ENCODE results near the gene BARHL1. TPM values are rescaled to one million over a fixed set of nuclear protein-coding genes. Genes with fewer than 3 reads are reported as not detected.

BARHL1 gene
- total and polyA plus RNA-seq, 8 donors: not detected

- H3K4me3 ChIP-seq: no peak overlapping the region
- H3K27me3 ChIP-seq: no peaks in the 10 kb centered on the region
- H3K9me3 ChIP-seq: no peaks in the 10 kb centered on the region
- intact Hi-C loops (cut with DNase I; ENCODE audit: low total_unique reads): no loop called here
- WGBS, 5 donors: 85 to 96% (median 94%) methylated on average over 3 of the region's 3 CpGs
- no peak for TF ChIP-seq EP300 (IDR thresholded peaks at IDR 0.05)
- no peak for TF ChIP-seq POLR2AphosphoS5 (IDR thresholded peaks at IDR 0.05)
- TF ChIP-seq, protein P1, sequence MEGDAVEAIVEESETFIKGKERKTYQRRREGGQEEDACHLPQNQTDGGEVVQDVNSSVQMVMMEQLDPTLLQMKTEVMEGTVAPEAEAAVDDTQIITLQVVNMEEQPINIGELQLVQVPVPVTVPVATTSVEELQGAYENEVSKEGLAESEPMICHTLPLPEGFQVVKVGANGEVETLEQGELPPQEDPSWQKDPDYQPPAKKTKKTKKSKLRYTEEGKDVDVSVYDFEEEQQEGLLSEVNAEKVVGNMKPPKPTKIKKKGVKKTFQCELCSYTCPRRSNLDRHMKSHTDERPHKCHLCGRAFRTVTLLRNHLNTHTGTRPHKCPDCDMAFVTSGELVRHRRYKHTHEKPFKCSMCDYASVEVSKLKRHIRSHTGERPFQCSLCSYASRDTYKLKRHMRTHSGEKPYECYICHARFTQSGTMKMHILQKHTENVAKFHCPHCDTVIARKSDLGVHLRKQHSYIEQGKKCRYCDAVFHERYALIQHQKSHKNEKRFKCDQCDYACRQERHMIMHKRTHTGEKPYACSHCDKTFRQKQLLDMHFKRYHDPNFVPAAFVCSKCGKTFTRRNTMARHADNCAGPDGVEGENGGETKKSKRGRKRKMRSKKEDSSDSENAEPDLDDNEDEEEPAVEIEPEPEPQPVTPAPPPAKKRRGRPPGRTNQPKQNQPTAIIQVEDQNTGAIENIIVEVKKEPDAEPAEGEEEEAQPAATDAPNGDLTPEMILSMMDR (IDR thresholded peaks at IDR 0.05): no peak
- TF ChIP-seq POLR2A (IDR thresholded peaks at IDR 0.05): no peak
- H3K36me3 ChIP-seq: peaks cover 38 to 64% (median 61%) of the 10 kb centered on the region in 4 donors
- H3K27ac ChIP-seq: no peak overlapping the region
- no peak for DNase-seq
- H3K4me1 ChIP-seq: peaks cover 0 to 5% (median 0%) of the 10 kb centered on the region in 4 donors
These were observed 48.4 kb downstream of the BARHL1 start for GRCh38 chr9:132630811-132631210.

DNA sequence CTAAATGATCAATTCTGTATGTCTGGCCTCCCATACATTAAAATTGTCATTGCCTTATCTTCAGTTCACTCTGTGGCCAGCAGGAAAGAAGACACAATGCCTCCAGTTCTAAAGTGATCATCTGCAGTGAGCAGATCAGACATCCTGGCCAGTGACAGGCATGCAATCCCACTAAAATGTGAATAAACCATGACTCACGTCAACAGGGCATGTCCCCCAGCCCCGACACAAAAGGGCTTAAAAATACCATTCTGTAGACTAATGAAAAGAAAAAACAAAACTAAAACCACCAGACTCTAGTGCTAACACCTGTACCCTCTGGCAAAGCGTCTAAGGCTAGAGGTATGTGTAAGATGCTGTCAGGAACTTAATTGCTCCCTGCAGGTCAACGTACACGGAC lies 48.9 kb downstream of the BARHL1 start:
- TF ChIP-seq EP300 (IDR thresholded peaks at IDR 0.05) (no peak), POLR2A (IDR thresholded peaks at IDR 0.05) (no peak), POLR2AphosphoS5 (IDR thresholded peaks at IDR 0.05) (no peak)
- TF ChIP-seq, protein P1 (IDR thresholded peaks at IDR 0.05): no peak
- 89 to 95% (median 93%) methylated on average over 5 of the region's 5 CpGs for WGBS, 5 donors
- H3K9me3 ChIP-seq: no peaks in the 10 kb centered on the region
- no peaks in the 10 kb centered on the region for H3K27me3 ChIP-seq
- DNase-seq: no peak
- no peak overlapping the region for H3K4me3 ChIP-seq
- intact Hi-C loops (cut with DNase I; ENCODE audit: low total_unique reads): no loop called here
- H3K27ac ChIP-seq: no peak overlapping the region
- peaks cover 0 to 5% (median 0%) of the 10 kb centered on the region in 4 donors for H3K4me1 ChIP-seq
- H3K36me3 ChIP-seq: peaks cover 38 to 64% (median 63%) of the 10 kb centered on the region in 4 donors

- Histone ChIP-seq H3K27me3 (no peaks in the 10 kb centered on the region), H3K4me3 (no peak overlapping the region), H3K9me3 (no peaks in the 10 kb centered on the region), H3K4me1 (peaks cover 0 to 5% (median 0%) of the 10 kb centered on the region in 4 donors), H3K27ac (no peak overlapping the region), H3K36me3 (peaks cover 38 to 65% (median 63%) of the 10 kb centered on the region in 4 donors)
- no peak for DNase-seq
- TF ChIP-seq EP300 (IDR thresholded peaks at IDR 0.05): no peak
- no peak for TF ChIP-seq POLR2A (IDR thresholded peaks at IDR 0.05)
- no peak for TF ChIP-seq POLR2AphosphoS5 (IDR thresholded peaks at IDR 0.05)
- TF ChIP-seq, protein P1 (IDR thresholded peaks at IDR 0.05): no peak
- WGBS, 5 donors: 85 to 92% (median 88%) methylated on average over 7 of the region's 7 CpGs
- intact Hi-C loops (cut with DNase I; ENCODE audit: low total_unique reads): no loop called here
These were observed 49.3 kb downstream of the BARHL1 start for GRCh38 chr9:132631685-132632084.

- WGBS, 5 donors: 76 to 88% (median 83%) methylated on average over 7 of the region's 7 CpGs
- DNase-seq: no peak
- Histone ChIP-seq H3K27ac (no peak overlapping the region), H3K9me3 (no peaks in the 10 kb centered on the region), H3K27me3 (no peaks in the 10 kb centered on the region), H3K4me1 (peaks cover 0 to 2% (median 0%) of the 10 kb centered on the region in 4 donors), H3K4me3 (no peak overlapping the region), H3K36me3 (peaks cover 41 to 66% (median 62%) of the 10 kb centered on the region in 4 donors)
- no peak for TF ChIP-seq POLR2A (IDR thresholded peaks at IDR 0.05)
- no peak for TF ChIP-seq POLR2AphosphoS5 (IDR thresholded peaks at IDR 0.05)
- TF ChIP-seq EP300 (IDR thresholded peaks at IDR 0.05): no peak
- TF ChIP-seq, protein P1 (IDR thresholded peaks at IDR 0.05): no peak
- intact Hi-C loops (cut with DNase I; ENCODE audit: low total_unique reads): no loop called here
These were observed 50.2 kb downstream of the BARHL1 start for GRCh38 chr9:132632413-132633129.

Data from stomach (tissue), 9 donors.